SK-N-SH (cell line): ENCODE data around the gene ZCCHC2. TPM values are rescaled to one million over a fixed set of nuclear protein-coding genes. Genes with fewer than 3 reads are reported as not detected.

Experiments used
- CTCF ChIA-PET: fragments of 300-600, 350-600 bp; formaldehyde crosslinking; extraction: SDS; loops from one replicate; lab custom pipeline; 2021; lab: Yijun Ruan, JAX
- POLR2A ChIA-PET: fragments of 350-600 bp; sonication (Branson Sonifier 250); formaldehyde crosslinking; extraction: SDS; loops from one replicate; lab custom pipeline; 2020; ENCODE audit warnings: antibody characterized with exemption, inconsistent platforms; lab: Yijun Ruan, JAX
- DNase-seq: peaks from one replicate; pipeline ENCODE4 v3.0.0; 2012
- H2AFZ ChIP-seq: fragments of 200-600 bp; sonication (generic); 2 replicates; pipeline ENCODE4 v1.8.1; 2016; ENCODE audit warnings: antibody characterized with exemption, mild to moderate bottlenecking, low read depth
- H3F3A ChIP-seq: fragments of 200-600 bp; sonication (generic); replicated peaks from 2 replicates; pipeline ENCODE3; 2016; ENCODE audit warnings: antibody characterized with exemption, mild to moderate bottlenecking; ENCODE audit not compliant: insufficient read depth
- H3K27ac ChIP-seq, 2 experiments: fragments of 200-500 bp in 1 of 2; fragments of 200-600 bp in 1 of 2; sonication (Bioruptor generic) in 1 of 2; sonication (generic), shearing (Covaris generic) in 1 of 2; 2 replicates each; pipeline versions ENCODE4 v1.5.1 to v1.6.1; 2014 to 2016; ENCODE audit warnings: low read depth in 2 of 2, inconsistent platforms in 1 of 2, low read length in 1 of 2, mild to moderate bottlenecking in 1 of 2, mixed read lengths in 1 of 2
- H3K27me3 ChIP-seq: fragments of 200-600 bp; sonication (generic), shearing (Covaris generic); 2 replicates; pipeline ENCODE4 v1.6.1; 2016; ENCODE audit warnings: mixed run types; ENCODE audit not compliant: insufficient read depth
- H3K36me3 ChIP-seq, 2 experiments: fragments of 200-500 bp in 1 of 2; fragments of 200-600 bp in 1 of 2; sonication (Bioruptor generic) in 1 of 2; sonication (generic) in 1 of 2; replicated peaks in 1 of 2; 2 replicates each; pipeline versions ENCODE3 to v1.5.1; 2014 to 2016; ENCODE audit warnings: low read length in 1 of 2, mild to moderate bottlenecking in 1 of 2; ENCODE audit not compliant: insufficient read depth in 2 of 2, control insufficient read depth in 1 of 2
- H3K4me1 ChIP-seq, 2 experiments: fragments of 200-500 bp in 1 of 2; fragments of 200-600 bp in 1 of 2; sonication (Bioruptor generic) in 1 of 2; sonication (generic), shearing (Covaris generic) in 1 of 2; 2 replicates each; pipeline versions ENCODE4 v1.5.1 to v1.6.1; 2014 to 2016; ENCODE audit warnings: low read depth in 1 of 2, low read length in 1 of 2, mixed run types in 1 of 2; ENCODE audit not compliant: insufficient read depth in 2 of 2, control insufficient read depth in 1 of 2
- H3K4me2 ChIP-seq: fragments of 200-600 bp; sonication (generic), shearing (Covaris generic); 2 replicates; pipeline ENCODE4 v1.6.1; 2017; ENCODE audit warnings: mixed run types
- H3K4me3 ChIP-seq, 2 experiments: fragments of 200-500 bp in 1 of 2; fragments of 200-600 bp in 1 of 2; sonication (Bioruptor generic) in 1 of 2; sonication (generic), shearing (Covaris generic) in 1 of 2; 2 replicates each; pipeline versions ENCODE4 v1.5.1 to v1.8.1; 2014 to 2016; ENCODE audit warnings: low read depth in 2 of 2, inconsistent platforms in 1 of 2, low read length in 1 of 2, mild to moderate bottlenecking in 1 of 2, mixed read lengths in 1 of 2, moderate library complexity in 1 of 2
- H3K79me2 ChIP-seq: fragments of 200-600 bp; sonication (generic); 2 replicates; pipeline ENCODE4 v1.8.1; 2017; ENCODE audit warnings: mild to moderate bottlenecking; ENCODE audit not compliant: insufficient read depth
- H3K9ac ChIP-seq: fragments of 200-600 bp; sonication (generic); 2 replicates; pipeline ENCODE4 v1.6.1; 2017; ENCODE audit warnings: mixed run types
- H3K9me2 ChIP-seq: fragments of 200-600 bp; sonication (generic); 2 replicates; pipeline ENCODE4 v1.6.1; 2017; ENCODE audit warnings: mixed run types
- H3K9me3 ChIP-seq: fragments of 200-600 bp; sonication (generic); 2 replicates; pipeline ENCODE4 v1.6.1; 2017; ENCODE audit warnings: mixed run types, mild to moderate bottlenecking, moderate library complexity
- H4K20me1 ChIP-seq: fragments of 200-600 bp; sonication (generic); 2 replicates; pipeline ENCODE4 v1.6.1; 2017; ENCODE audit warnings: mild to moderate bottlenecking, mixed run types; ENCODE audit not compliant: insufficient read depth
- FOXM1 ChIP-seq: IDR thresholded peaks from 2 replicates; pipeline ENCODE4 v1.4.0; 2012; ENCODE audit warnings: low read depth, mild to moderate bottlenecking
- NFIC ChIP-seq: IDR thresholded peaks from 2 replicates; pipeline ENCODE4 v1.4.0; 2012; ENCODE audit warnings: borderline replicate concordance
- RCOR1 ChIP-seq: fragments of 150-350 bp; IDR thresholded peaks from 2 replicates; pipeline ENCODE4 v1.6.1; 2017; ENCODE audit warnings: antibody characterized with exemption, low read length
- RFX5 ChIP-seq: IDR thresholded peaks from 2 replicates; pipeline ENCODE4 v1.6.1; 2012; ENCODE audit warnings: mild to moderate bottlenecking, improper control_type of control experiment, low read length
- RXRA ChIP-seq: IDR thresholded peaks from 2 replicates; pipeline ENCODE4 v1.4.0; 2012; ENCODE audit warnings: low read depth, mild to moderate bottlenecking, borderline replicate concordance
- SMC3 ChIP-seq: IDR thresholded peaks from 2 replicates; pipeline ENCODE4 v1.6.1; 2012; ENCODE audit warnings: low read depth, low read length, improper control_type of control experiment
- WGBS: methylation state at CpG from one replicate; pipeline ENCODE4 v1.1.6; 2017; ENCODE audit warnings: low lambda C conversion rate; 5-methylcytosine and 5-hydroxymethylcytosine counted together
- polyA plus RNA-seq, 3 experiments: library from polyadenylated mRNA; depleted of rRNA; stranded (reverse); fragments of >200 nt; gene quantifications; 2 replicates each; pipeline ENCODE4 v1.2.3, GENCODE V29; 2012
- TF ChIP-seq, protein P1 (sequence below): IDR thresholded peaks from 2 replicates; pipeline ENCODE4 v1.4.0; 2012; ENCODE audit warnings: low read depth, borderline replicate concordance
- TF ChIP-seq, protein P2 (sequence below): fragments of 200-600 bp; sonication (generic); IDR thresholded peaks from 2 replicates; pipeline ENCODE4 v1.6.1; 2017; ENCODE audit warnings: antibody characterized with exemption, mild to moderate bottlenecking, moderate library complexity
- TF ChIP-seq, protein P3 (sequence below): fragments of 150-350 bp; IDR thresholded peaks from 2 replicates; pipeline ENCODE4 v1.6.1; 2017; ENCODE audit warnings: antibody characterized with exemption, low read length, low read depth, borderline replicate concordance
- TF ChIP-seq, protein P4 (sequence below): fragments of 150-350 bp; IDR thresholded peaks from 2 replicates; pipeline ENCODE4 v1.6.1; 2016; ENCODE audit warnings: mild to moderate bottlenecking, low read depth, low read length
- TF ChIP-seq, protein P5 (sequence below): IDR thresholded peaks from 2 replicates; pipeline ENCODE4; 2012

The ZCCHC2 gene
- polyA plus RNA-seq, 1 of the 3 experiments (the other 2 are of a cell fraction): 7.3 TPM

DNA sequence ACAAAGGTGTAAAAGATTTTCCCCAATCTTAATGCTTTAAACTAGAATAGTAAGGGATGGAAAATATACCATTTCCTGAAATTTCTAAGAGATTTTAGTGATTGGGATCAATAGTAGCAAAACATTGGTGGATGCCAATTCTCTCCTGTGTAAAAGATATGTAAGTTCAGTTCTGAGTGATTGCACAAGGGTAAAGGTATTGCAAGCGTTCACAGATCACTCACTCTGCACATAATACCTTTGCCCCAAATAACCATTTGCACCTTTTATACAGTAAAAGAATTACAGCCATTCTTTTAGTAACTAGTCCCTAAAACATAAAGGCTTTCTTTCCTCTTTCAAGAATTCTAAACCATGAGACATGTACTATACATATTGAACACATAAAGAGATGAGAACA lies 13.0 kb upstream of the ZCCHC2 start:
- TF ChIP-seq, protein P1, sequence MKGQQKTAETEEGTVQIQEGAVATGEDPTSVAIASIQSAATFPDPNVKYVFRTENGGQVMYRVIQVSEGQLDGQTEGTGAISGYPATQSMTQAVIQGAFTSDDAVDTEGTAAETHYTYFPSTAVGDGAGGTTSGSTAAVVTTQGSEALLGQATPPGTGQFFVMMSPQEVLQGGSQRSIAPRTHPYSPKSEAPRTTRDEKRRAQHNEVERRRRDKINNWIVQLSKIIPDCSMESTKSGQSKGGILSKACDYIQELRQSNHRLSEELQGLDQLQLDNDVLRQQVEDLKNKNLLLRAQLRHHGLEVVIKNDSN: no peak
- TF ChIP-seq SMC3: no peak
- TF ChIP-seq, protein P2, sequence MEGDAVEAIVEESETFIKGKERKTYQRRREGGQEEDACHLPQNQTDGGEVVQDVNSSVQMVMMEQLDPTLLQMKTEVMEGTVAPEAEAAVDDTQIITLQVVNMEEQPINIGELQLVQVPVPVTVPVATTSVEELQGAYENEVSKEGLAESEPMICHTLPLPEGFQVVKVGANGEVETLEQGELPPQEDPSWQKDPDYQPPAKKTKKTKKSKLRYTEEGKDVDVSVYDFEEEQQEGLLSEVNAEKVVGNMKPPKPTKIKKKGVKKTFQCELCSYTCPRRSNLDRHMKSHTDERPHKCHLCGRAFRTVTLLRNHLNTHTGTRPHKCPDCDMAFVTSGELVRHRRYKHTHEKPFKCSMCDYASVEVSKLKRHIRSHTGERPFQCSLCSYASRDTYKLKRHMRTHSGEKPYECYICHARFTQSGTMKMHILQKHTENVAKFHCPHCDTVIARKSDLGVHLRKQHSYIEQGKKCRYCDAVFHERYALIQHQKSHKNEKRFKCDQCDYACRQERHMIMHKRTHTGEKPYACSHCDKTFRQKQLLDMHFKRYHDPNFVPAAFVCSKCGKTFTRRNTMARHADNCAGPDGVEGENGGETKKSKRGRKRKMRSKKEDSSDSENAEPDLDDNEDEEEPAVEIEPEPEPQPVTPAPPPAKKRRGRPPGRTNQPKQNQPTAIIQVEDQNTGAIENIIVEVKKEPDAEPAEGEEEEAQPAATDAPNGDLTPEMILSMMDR: no peak
- no peaks in the 10 kb centered on the region for H3K36me3 ChIP-seq
- no peaks in the 10 kb centered on the region for H4K20me1 ChIP-seq
- peaks cover 0 to 4% of the 10 kb centered on the region in 2 experiments; a peak in 1 of 4 replicates for H3K4me1 ChIP-seq
- no peak overlapping the region for H3K4me3 ChIP-seq
- H2AFZ ChIP-seq: no peak overlapping the region
- no peaks in the 10 kb centered on the region for H3F3A ChIP-seq
- WGBS: 83% methylated on average over 1 of the region's 1 CpG
- no peaks in the 10 kb centered on the region for H3K27me3 ChIP-seq
- CTCF ChIA-PET: no interaction called here
- POLR2A ChIA-PET: no interaction called here
- DNase-seq: no peak
- H3K4me2 ChIP-seq: no peak overlapping the region
- no peaks in the 10 kb centered on the region for H3K9me2 ChIP-seq
- no peak overlapping the region for H3K27ac ChIP-seq
- H3K9ac ChIP-seq: no peak overlapping the region
- no peaks in the 10 kb centered on the region for H3K79me2 ChIP-seq
- peaks cover 13% of the 10 kb centered on the region; the same call in 1 of the 2 replicates for H3K9me3 ChIP-seq

DNA sequence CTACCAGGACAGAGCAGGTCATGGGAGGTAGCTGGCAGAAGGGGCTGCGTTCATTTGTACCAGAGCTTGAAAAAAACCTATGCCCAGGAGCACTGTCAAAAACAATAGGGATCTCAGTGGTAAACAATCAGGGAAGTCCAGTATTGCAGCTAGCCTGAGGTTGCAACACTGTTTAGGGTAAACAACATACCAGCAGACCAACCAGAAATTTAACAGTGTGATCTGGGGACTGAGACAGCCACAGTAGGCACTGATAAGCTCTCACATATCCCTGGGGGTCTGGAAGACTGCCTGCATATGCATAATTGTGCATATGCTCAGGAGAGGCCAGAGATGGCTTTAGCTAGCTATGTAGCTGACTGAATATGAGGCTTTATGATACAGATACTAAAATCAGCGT lies 12.0 kb upstream of the ZCCHC2 start:
- H3K79me2 ChIP-seq: no peaks in the 10 kb centered on the region
- ChIA-PET CTCF (interaction anchor here (0.6 to 1.7 kb wide), 4 partner anchors 10 to 1008 kb away, joined by 3 to 9 read pairs (median 5); no protein-coding TSS in a partner anchor), POLR2A (no interaction called here)
- no peak for DNase-seq
- H3K4me2 ChIP-seq: no peak overlapping the region
- H3K4me3 ChIP-seq: no peak overlapping the region
- H2AFZ ChIP-seq: no peak overlapping the region
- no peak overlapping the region for H3K9ac ChIP-seq
- no peaks in the 10 kb centered on the region for H4K20me1 ChIP-seq
- H3K36me3 ChIP-seq: no peaks in the 10 kb centered on the region
- no peaks in the 10 kb centered on the region for H3K9me2 ChIP-seq
- H3K27ac ChIP-seq: no peak overlapping the region
- peaks cover 14% of the 10 kb centered on the region; the same call in 1 of the 2 replicates for H3K9me3 ChIP-seq
- TF ChIP-seq, protein P3, sequence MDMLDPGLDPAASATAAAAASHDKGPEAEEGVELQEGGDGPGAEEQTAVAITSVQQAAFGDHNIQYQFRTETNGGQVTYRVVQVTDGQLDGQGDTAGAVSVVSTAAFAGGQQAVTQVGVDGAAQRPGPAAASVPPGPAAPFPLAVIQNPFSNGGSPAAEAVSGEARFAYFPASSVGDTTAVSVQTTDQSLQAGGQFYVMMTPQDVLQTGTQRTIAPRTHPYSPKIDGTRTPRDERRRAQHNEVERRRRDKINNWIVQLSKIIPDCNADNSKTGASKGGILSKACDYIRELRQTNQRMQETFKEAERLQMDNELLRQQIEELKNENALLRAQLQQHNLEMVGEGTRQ: no peak
- TF ChIP-seq RFX5: no peak
- TF ChIP-seq RCOR1: no peak
- TF ChIP-seq FOXM1: no peak
- TF ChIP-seq, protein P4, sequence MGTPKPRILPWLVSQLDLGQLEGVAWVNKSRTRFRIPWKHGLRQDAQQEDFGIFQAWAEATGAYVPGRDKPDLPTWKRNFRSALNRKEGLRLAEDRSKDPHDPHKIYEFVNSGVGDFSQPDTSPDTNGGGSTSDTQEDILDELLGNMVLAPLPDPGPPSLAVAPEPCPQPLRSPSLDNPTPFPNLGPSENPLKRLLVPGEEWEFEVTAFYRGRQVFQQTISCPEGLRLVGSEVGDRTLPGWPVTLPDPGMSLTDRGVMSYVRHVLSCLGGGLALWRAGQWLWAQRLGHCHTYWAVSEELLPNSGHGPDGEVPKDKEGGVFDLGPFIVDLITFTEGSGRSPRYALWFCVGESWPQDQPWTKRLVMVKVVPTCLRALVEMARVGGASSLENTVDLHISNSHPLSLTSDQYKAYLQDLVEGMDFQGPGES: no peak
- no peak for TF ChIP-seq RXRA
- TF ChIP-seq NFIC: no peak
- TF ChIP-seq, protein P5, sequence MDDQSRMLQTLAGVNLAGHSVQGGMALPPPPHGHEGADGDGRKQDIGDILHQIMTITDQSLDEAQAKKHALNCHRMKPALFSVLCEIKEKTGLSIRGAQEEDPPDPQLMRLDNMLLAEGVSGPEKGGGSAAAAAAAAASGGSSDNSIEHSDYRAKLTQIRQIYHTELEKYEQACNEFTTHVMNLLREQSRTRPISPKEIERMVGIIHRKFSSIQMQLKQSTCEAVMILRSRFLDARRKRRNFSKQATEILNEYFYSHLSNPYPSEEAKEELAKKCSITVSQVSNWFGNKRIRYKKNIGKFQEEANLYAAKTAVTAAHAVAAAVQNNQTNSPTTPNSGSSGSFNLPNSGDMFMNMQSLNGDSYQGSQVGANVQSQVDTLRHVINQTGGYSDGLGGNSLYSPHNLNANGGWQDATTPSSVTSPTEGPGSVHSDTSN: no peak
- TF ChIP-seq, all 33 proteins: peak for 0
- no peaks in the 10 kb centered on the region for H3F3A ChIP-seq
- WGBS: 50% methylated on average over 2 of the region's 2 CpGs
- no peaks in the 10 kb centered on the region for H3K27me3 ChIP-seq
- H3K4me1 ChIP-seq: peaks cover 0 to 4% of the 10 kb centered on the region in 2 experiments; a peak in 1 of 4 replicates
